Osteoblast (primary cell): ENCODE data around the gene DOCK11. TPM values are rescaled to one million over a fixed set of nuclear protein-coding genes. Genes with fewer than 3 reads are reported as not detected.
A peak's percentile ranks its signal among the peaks of the same experiment; 100 is the strongest.

ENCODE experiments used
- DNase-seq: peaks from one replicate; pipeline ENCODE4 v3.0.0; 2011; ENCODE audit warnings: low spot score, mixed read lengths; ENCODE audit not compliant: insufficient read length; ENCODE audit errors: missing footprints
- H2AFZ ChIP-seq: 2 replicates; pipeline ENCODE4 v1.6.0; 2011; ENCODE audit warnings: mild to moderate bottlenecking, low read length
- H3K27ac ChIP-seq: 2 replicates; pipeline ENCODE4 v1.5.1; 2011; ENCODE audit warnings: mild to moderate bottlenecking, low read depth, low read length, moderate library complexity
- H3K27me3 ChIP-seq: 2 replicates; pipeline ENCODE4 v1.6.0; 2012; ENCODE audit warnings: mild to moderate bottlenecking, control low read depth, inconsistent platforms, low read length, moderate library complexity; ENCODE audit not compliant: insufficient read depth
- H3K36me3 ChIP-seq: 2 replicates; pipeline ENCODE4 v1.5.1; 2011; ENCODE audit warnings: mild to moderate bottlenecking, low read length, control low read depth, moderate library complexity; ENCODE audit not compliant: insufficient read depth
- H3K4me1 ChIP-seq: 2 replicates; pipeline ENCODE4 v1.5.1; 2011; ENCODE audit warnings: mild to moderate bottlenecking, low read length, control low read depth, moderate library complexity; ENCODE audit not compliant: insufficient read depth
- H3K4me2 ChIP-seq: 2 replicates; pipeline ENCODE4 v1.6.0; 2011; ENCODE audit warnings: mild to moderate bottlenecking, low read length; ENCODE audit not compliant: insufficient read depth
- H3K4me3 ChIP-seq: fragments of 200-600 bp; sonication (generic); 3 replicates; pipeline ENCODE4 v1.5.1; 2012; ENCODE audit warnings: mild to moderate bottlenecking, low read length, inconsistent platforms; ENCODE audit not compliant: insufficient read depth
- H3K79me2 ChIP-seq: 2 replicates; pipeline ENCODE4 v1.6.0; 2012; ENCODE audit warnings: mild to moderate bottlenecking, low read length, control low read depth, inconsistent platforms; ENCODE audit not compliant: insufficient read depth
- H3K9me3 ChIP-seq: 2 replicates; pipeline ENCODE4 v1.5.1; 2011; ENCODE audit warnings: low read depth, low read length, control low read depth
- H4K20me1 ChIP-seq: 2 replicates; pipeline ENCODE4 v1.6.0; 2012; ENCODE audit warnings: mild to moderate bottlenecking, low read length, control low read depth; ENCODE audit not compliant: insufficient read depth
- CTCF ChIP-seq: IDR thresholded peaks from 2 replicates; pipeline ENCODE4 v1.5.1; 2011; ENCODE audit warnings: mild to moderate bottlenecking, low read depth, low read length, moderate library complexity; ENCODE audit errors: extremely low read depth
- total RNA-seq: library from RNA; depleted of rRNA; stranded (reverse); fragments of >200 nt; gene quantifications from 2 replicates; pipeline ENCODE4 v1.2.3, GENCODE V29; 2012

The DOCK11 gene
- total RNA-seq, 1 donor, result 26.4 TPM

DNA sequence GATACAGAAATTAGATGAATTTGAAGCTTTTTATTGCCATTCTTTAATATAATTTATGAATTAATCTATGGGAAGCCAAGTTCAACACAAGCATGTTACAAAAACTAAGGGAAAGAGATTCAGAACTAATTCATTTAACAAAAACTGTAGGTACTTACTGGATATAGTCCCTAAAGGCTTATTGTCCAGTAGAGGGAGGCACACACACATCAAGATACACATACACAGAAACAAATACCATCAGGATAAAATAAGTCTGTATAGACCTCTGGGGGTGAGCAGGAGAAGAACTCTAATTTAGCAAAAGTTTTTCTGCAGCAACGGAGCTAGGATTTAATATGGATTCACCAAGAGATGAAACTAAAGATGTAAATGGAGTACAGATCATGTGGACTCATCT, 148.8 kb downstream of the DOCK11 start:
- no peaks in the 10 kb centered on the region for H4K20me1 ChIP-seq
- H3K9me3 ChIP-seq, result no peaks in the 10 kb centered on the region
- peak; percentile 60 for TF ChIP-seq CTCF
- no peak overlapping the region for H3K4me3 ChIP-seq
- no peaks in the 10 kb centered on the region for H3K79me2 ChIP-seq
- no peak overlapping the region for H3K4me2 ChIP-seq
- H2AFZ ChIP-seq, result no peak overlapping the region
- DNase-seq, result no peak
- H3K27ac ChIP-seq, result no peak overlapping the region
- H3K4me1 ChIP-seq, result no peaks in the 10 kb centered on the region
- no peaks in the 10 kb centered on the region for H3K36me3 ChIP-seq
- no peaks in the 10 kb centered on the region for H3K27me3 ChIP-seq

DNA sequence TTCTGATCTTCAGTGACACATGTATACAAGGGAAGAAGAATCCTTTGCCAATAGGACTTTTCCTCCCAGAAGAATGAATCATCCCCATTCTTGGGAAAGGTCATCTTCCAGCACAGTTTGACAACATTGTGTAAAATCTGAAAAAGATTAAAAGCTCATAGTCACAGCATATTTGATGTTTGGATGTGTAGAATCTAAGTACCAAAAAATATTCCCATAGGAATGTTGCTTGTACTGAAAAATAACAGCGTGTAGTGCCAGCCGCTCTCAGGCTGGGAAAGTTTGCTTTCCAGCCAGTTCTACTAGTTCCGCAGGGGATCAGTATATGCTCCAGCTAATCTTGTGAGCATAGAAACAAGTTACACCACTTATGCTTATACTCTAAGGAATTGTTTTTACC, 157.1 kb downstream of the DOCK11 start:
- Histone ChIP-seq H3K9me3 (no peaks in the 10 kb centered on the region), H3K27me3 (no peaks in the 10 kb centered on the region), H4K20me1 (no peaks in the 10 kb centered on the region), H3K79me2 (no peaks in the 10 kb centered on the region), H3K27ac (no peak overlapping the region), H3K4me3 (no peak overlapping the region), H3K4me1 (peaks cover 7% of the 10 kb centered on the region), H3K4me2 (no peak overlapping the region), H2AFZ (no peak overlapping the region), H3K36me3 (no peaks in the 10 kb centered on the region)
- peak; percentile 50 for DNase-seq
- TF ChIP-seq CTCF, result no peak

DNA sequence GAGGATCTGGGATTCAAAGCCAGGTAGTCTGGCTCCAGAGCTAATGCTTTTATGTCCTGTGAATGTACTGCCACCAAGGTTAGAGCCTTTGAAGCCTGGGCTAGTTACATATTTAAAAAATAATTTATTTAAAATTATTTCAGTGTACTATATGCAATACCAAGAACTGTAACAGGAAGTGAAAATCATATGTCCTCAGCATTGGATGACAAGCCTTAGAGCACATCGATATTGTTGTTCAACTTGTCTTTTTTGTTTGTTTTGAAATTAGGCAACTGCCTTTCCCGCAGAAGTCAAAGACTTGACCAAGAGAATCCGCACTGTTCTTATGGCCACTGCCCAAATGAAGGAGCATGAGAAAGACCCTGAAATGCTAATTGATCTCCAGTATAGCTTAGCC, 158.7 kb downstream of the DOCK11 start:
- no peak for TF ChIP-seq CTCF
- Histone ChIP-seq H3K9me3 (no peaks in the 10 kb centered on the region), H3K4me2 (no peak overlapping the region), H3K4me3 (no peak overlapping the region), H3K79me2 (no peaks in the 10 kb centered on the region), H3K36me3 (no peaks in the 10 kb centered on the region), H3K4me1 (peaks cover 7% of the 10 kb centered on the region), H3K27ac (no peak overlapping the region), H2AFZ (no peak overlapping the region), H3K27me3 (no peaks in the 10 kb centered on the region), H4K20me1 (no peaks in the 10 kb centered on the region)
- no peak for DNase-seq

DNA sequence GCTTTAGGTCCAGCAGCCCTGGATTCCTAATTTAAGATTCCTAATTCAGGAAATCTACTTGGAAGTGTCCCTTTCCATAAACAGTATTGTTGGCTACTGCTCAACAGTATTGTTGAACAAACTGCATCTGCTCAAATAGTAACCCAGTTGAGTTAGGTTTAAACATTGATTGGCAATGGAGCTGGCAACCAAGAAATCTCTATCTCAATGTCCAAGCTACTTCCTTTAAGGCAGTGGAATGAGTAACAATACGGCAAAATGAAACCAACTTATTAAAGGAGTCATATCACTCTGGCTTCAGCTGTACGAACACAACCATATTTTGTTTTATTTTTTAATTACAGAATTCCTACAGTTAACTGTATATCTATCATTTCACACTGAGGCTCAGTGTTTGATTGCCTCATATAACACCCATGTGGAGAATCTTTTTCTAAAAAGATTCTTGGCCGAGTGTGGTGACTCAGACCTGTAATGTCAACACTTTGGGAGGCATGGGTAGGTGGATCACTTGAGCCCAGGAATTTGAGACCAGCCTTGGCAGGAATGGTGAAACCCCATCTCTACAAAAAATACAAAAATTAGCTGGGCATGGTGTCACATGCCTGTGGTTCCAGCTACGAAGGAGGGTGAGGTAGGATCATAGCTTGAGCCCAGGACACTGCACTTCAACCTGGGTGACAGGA, 160.1 kb downstream of the DOCK11 start:
- H4K20me1 ChIP-seq, result no peaks in the 10 kb centered on the region
- H2AFZ ChIP-seq, result no peak overlapping the region
- no peak for TF ChIP-seq CTCF
- peak overlapping the region; percentile 17 for H3K4me2 ChIP-seq
- H3K4me3 ChIP-seq, result no peak overlapping the region
- H3K4me1 ChIP-seq, result peaks cover 7% of the 10 kb centered on the region
- no peak overlapping the region for H3K27ac ChIP-seq
- H3K9me3 ChIP-seq, result no peaks in the 10 kb centered on the region
- no peaks in the 10 kb centered on the region for H3K36me3 ChIP-seq
- no peaks in the 10 kb centered on the region for H3K79me2 ChIP-seq
- DNase-seq, result no peak
- no peaks in the 10 kb centered on the region for H3K27me3 ChIP-seq
